Mucosa of descending colon (tissue), 3 donors: ENCODE measurements around the gene SPSB1. TPM values are rescaled to one million over a fixed set of nuclear protein-coding genes. Genes with fewer than 3 reads are reported as not detected.
A peak's percentile ranks its signal among the peaks of the same experiment; 100 is the strongest.

ENCODE experiments used
- ATAC-seq: fragments of 200-7000 bp; cut with Tn5 transposase; one replicate; pipeline ENCODE4 v1.9.1; 2020; ENCODE audit warnings: mild to moderate bottlenecking, moderate library complexity
- DNase-seq, 3 donors: peaks; one replicate each; pipeline ENCODE4 v3.0.0-alpha.2; 2020
- H3K36me3 ChIP-seq: fragments of 200-600 bp; one replicate; pipeline ENCODE4 v1.8.0; 2021; ENCODE audit warnings: low read depth, mild to moderate bottlenecking
- H3K4me1 ChIP-seq: fragments of 200-600 bp; one replicate; pipeline ENCODE4 v1.8.0; 2021; ENCODE audit warnings: low read depth, mild to moderate bottlenecking
- H3K4me3 ChIP-seq: fragments of 200-600 bp; one replicate; pipeline ENCODE4 v1.8.0; 2021; ENCODE audit warnings: mild to moderate bottlenecking
- H3K9me3 ChIP-seq: fragments of 200-600 bp; one replicate; pipeline ENCODE4 v1.8.0; 2021; ENCODE audit warnings: mild to moderate bottlenecking
- intact Hi-C, 2 donors: fragments of 100-400 bp; cut with DNase I in 1 of 2; cut with micrococcal nuclease in 1 of 2; formaldehyde crosslinking; loops; one replicate each; pipeline versions ENCODE4 v1.11.0 to v1.11.1; 2022; cut with DNase I, micrococcal nuclease
- total RNA-seq, 3 donors: library from RNA; stranded (reverse); fragmentation: NEBNext Ultra II Directional in 2 of 3; extraction: Animal tissue kit (Norgen Biotek cat#: 25700) in 2 of 3; gene quantifications; one replicate each; pipeline versions ENCODE4 v1.2.1 to v1.2.4, GENCODE V29; 2021 to 2023
- TF ChIP-seq, protein P1 (sequence below): fragments of 200-600 bp; IDR thresholded peaks from one replicate; pipeline ENCODE4 v1.8.0; 2022; ENCODE audit warnings: antibody characterized with exemption, mild to moderate bottlenecking
- donor health status: DM: no; HTN: no; CAD: no; lungs with moderate emphysema.
- donor health status: DM: no; HTN: no; CAD: no.
- donor health status: DM: no; HTN: yes; CAD: no.

The SPSB1 gene
- total RNA-seq, 3 donors from 2014 or later, result 22.1 to 35.5 (median 26.1) TPM

DNA sequence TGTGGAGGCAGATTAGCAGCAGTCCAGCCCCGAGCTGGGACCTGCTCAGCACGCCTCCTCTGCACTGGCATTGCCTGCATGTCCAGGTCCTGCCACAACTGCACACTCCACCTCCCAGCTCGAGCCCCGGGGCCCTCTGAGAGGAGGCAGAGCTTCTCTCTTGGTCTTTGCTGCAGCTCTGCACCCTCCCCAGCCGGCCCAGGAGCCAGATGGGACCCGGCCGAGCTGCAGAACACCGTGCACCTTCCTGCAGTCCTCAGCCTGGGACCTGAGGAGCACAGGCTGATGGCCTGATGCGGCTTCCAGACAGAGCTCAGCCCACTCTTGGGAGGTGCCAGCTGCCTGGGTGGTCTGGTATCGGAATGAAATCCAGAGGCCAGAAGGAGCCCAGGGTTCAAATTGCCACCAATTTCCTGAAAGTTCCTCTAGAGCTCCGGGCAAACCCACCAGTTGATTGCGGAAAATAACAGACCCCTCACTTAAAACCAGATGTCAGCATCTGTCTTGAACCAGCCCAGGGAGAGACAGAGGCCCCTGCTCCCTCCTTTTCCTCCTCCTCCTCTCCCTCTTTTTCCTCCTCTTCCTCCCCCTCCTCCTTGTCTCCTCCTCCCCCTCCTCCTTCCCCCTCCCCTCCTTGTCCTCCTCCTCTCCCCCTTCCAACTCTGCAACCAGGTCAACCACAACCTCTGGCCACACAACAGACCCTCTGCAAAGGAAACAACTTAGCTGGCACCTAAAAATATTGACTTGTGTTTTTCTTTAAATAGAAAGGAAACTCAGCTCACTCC is 10.6 kb upstream of the SPSB1 start:
- intact Hi-C loops, result loop anchor here (10.0 kb wide), 2 partner anchors 173 to 203 kb away; no protein-coding TSS in a partner anchor
- Histone ChIP-seq H3K4me1 (peaks cover 20% of the 10 kb centered on the region), H3K36me3 (no peaks in the 10 kb centered on the region), H3K9me3 (no peaks in the 10 kb centered on the region), H3K4me3 (no peak overlapping the region)
- TF ChIP-seq, protein P1, sequence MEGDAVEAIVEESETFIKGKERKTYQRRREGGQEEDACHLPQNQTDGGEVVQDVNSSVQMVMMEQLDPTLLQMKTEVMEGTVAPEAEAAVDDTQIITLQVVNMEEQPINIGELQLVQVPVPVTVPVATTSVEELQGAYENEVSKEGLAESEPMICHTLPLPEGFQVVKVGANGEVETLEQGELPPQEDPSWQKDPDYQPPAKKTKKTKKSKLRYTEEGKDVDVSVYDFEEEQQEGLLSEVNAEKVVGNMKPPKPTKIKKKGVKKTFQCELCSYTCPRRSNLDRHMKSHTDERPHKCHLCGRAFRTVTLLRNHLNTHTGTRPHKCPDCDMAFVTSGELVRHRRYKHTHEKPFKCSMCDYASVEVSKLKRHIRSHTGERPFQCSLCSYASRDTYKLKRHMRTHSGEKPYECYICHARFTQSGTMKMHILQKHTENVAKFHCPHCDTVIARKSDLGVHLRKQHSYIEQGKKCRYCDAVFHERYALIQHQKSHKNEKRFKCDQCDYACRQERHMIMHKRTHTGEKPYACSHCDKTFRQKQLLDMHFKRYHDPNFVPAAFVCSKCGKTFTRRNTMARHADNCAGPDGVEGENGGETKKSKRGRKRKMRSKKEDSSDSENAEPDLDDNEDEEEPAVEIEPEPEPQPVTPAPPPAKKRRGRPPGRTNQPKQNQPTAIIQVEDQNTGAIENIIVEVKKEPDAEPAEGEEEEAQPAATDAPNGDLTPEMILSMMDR, result no peak
- ATAC-seq (no peak), DNase-seq (peak in 2 of 3 donors; percentile 39 to 53)

DNA sequence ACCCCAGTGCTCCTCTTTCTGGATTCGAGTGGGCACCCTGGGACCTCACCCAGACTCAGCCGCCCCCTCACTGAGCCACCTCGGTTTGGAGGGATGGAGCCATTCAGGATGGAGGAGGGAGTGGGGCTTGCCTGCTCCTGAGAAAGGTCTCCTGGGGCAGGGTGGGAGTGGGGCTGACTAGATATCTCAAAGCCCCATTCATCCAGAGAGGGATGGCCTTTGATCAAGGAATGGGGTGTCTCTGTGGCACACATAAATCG is 10.1 kb upstream of the SPSB1 start:
- TF ChIP-seq, protein P1, result no peak
- Histone ChIP-seq H3K4me3 (no peak overlapping the region), H3K36me3 (no peaks in the 10 kb centered on the region), H3K4me1 (peaks cover 20% of the 10 kb centered on the region), H3K9me3 (peaks cover under 1% of the 10 kb centered on the region)
- peak in 2 of 3 donors; percentile 27 to 29 for DNase-seq
- intact Hi-C loops, result loop anchor here (10.0 kb wide), 2 partner anchors 172 to 202 kb away; no protein-coding TSS in a partner anchor
- ATAC-seq, result no peak

DNA sequence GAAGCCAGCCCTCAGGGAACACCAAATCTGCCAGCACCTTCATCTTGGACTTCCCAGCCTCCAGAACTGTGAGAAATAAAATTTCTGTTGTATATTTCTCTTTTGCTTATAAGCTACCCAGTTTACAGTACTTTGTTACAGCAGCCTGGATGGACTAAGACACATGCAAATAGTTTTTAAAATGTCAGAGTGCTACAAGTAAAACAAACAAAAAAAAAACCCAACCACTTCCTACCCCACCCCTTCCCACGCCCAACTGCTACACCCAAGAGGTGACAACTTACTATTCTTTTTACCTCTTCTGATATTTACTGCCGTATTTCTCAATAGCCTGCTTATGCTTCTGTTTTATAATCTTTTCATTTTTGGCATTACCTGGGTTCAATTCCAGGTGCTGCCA is 8.6 kb upstream of the SPSB1 start:
- DNase-seq, result peak in 2 of 3 donors; percentile 22 to 44
- intact Hi-C loops, result loop anchor here (10.0 kb wide), 2 partner anchors 171 to 201 kb away; no protein-coding TSS in a partner anchor
- peak; percentile 42 for ATAC-seq

DNA sequence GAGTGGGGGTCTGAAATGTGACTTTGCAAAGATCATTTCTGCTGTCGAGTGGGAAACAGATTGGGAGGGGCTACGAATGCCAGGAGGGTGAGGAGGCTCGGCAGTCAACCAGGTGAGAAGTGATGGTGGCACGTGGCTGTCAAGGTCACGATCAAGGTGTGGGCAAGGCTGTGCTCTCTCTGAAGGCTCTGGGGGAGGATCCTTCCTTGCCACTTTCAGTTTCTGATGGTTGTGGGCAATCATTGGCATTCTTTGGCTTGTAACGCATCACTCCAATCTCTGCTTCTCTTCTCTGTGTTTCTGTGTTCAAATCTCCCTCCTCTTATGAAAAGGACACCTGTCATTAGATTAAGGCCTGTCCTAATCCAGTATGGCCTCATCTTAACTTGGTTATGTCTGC is 6.1 kb upstream of the SPSB1 start:
- peaks cover 9% of the 10 kb centered on the region for H3K4me1 ChIP-seq
- peak; percentile 32 for ATAC-seq
- intact Hi-C loops, result loop anchor here (10.0 kb wide), 2 partner anchors 168 to 198 kb away; no protein-coding TSS in a partner anchor

More for the DNA sequence above, 8.6 kb upstream of the SPSB1 start:
- Histone ChIP-seq H3K4me3 (no peak overlapping the region), H3K4me1 (peaks cover 20% of the 10 kb centered on the region), H3K9me3 (peaks cover 14% of the 10 kb centered on the region), H3K36me3 (no peaks in the 10 kb centered on the region)
- TF ChIP-seq, protein P1, result no peak

DNA sequence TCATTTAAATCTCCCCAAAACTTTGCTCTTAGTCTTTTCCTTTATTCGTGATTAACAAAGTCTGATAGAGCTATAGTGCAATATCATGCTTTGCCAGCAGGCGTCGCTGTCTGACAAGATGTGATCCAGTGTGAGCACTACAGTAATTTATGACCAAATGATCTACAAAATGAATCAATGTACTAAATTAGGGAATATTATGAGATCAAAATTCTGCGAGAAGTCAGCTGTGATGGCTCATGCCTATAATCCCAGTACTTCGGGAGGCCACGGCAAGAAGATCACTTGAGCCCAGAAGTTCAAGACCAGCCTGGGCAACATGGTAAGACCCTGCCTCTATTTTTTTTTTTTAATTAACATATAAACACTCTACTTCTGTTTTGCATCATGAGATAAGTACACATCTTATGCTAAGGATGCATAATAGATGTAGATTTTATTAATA is 3.6 kb upstream of the SPSB1 start:
- DNase-seq, result peak; percentile 61 to 92 (median 79)
- Histone ChIP-seq H3K4me1 (peaks cover 8% of the 10 kb centered on the region), H3K9me3 (peaks cover 14% of the 10 kb centered on the region), H3K36me3 (no peaks in the 10 kb centered on the region), H3K4me3 (no peak overlapping the region)
- intact Hi-C loops, result loop anchor here (10.0 kb wide), 2 partner anchors 166 to 196 kb away; no protein-coding TSS in a partner anchor
- ATAC-seq, result no peak
- TF ChIP-seq, protein P1, result peak; percentile 70

More for the DNA sequence above, 6.1 kb upstream of the SPSB1 start:
- TF ChIP-seq, protein P1, result no peak
- Histone ChIP-seq H3K4me3 (no peak overlapping the region), H3K36me3 (no peaks in the 10 kb centered on the region), H3K9me3 (peaks cover 14% of the 10 kb centered on the region)
- DNase-seq, result peak in 1 of 3 donors; percentile 36
